ENCODE measurements around the gene GPAT2. TPM values are rescaled to one million over a fixed set of nuclear protein-coding genes. Genes with fewer than 3 reads are reported as not detected.
"Not testable (repeated sequence)": the region's sequence is repeated elsewhere in the genome, so short reads cannot be mapped to it uniquely, and the experiment has no call there.

The GPAT2 gene
- total RNA-seq, 2 donors from 2014 or later: 4.7 to 19.8 TPM

- H3K27ac Mint-ChIP-seq, H3K36me3 Mint-ChIP-seq, ATAC-seq, H3K9me3 Mint-ChIP-seq: not testable (repeated sequence)
- DNase-seq (ENCODE audit: low spot score in 2 of 2): peak in 1 of 2 donors; percentile 25
Measured at GRCh38 chr2:96067098-96067660, 32.5 kb upstream of the GPAT2 start.

GRCh38 chr2:96066511-96066910 lies 31.8 kb upstream of the GPAT2 start:
- H3K36me3 Mint-ChIP-seq, ATAC-seq, H3K9me3 Mint-ChIP-seq, H3K27ac Mint-ChIP-seq: not testable (repeated sequence)
- peak in 1 of 2 donors; percentile 50 for DNase-seq (ENCODE audit: low spot score in 2 of 2)

- H3K27ac Mint-ChIP-seq, H3K9me3 Mint-ChIP-seq, ATAC-seq, H3K36me3 Mint-ChIP-seq: not testable (repeated sequence)
- DNase-seq (ENCODE audit: low spot score in 2 of 2): peak in 1 of 2 donors; percentile 31
Measured at GRCh38 chr2:96065954-96066353, 31.2 kb upstream of the GPAT2 start.

GRCh38 chr2:96065381-96065930 lies 30.7 kb upstream of the GPAT2 start:
- Mint-ChIP-seq H3K36me3 (no peaks in the 10 kb centered on the region), H3K27ac (no peak overlapping the region), H3K9me3 (no peaks in the 10 kb centered on the region)
- DNase-seq (ENCODE audit: low spot score in 2 of 2): peak in 1 of 2 donors; percentile 51
- ATAC-seq: no peak

GRCh38 chr2:96064760-96065159 lies 30.0 kb upstream of the GPAT2 start:
- H3K27ac Mint-ChIP-seq; H3K9me3 Mint-ChIP-seq; H3K36me3 Mint-ChIP-seq; DNase-seq (ENCODE audit: low spot score in 2 of 2); ATAC-seq: not testable (repeated sequence)

GRCh38 chr2:96064047-96064675 lies 29.4 kb upstream of the GPAT2 start:
- ATAC-seq; H3K27ac Mint-ChIP-seq; DNase-seq (ENCODE audit: low spot score in 2 of 2); H3K9me3 Mint-ChIP-seq; H3K36me3 Mint-ChIP-seq: not testable (repeated sequence)

GRCh38 chr2:96063116-96063899 lies 28.6 kb upstream of the GPAT2 start:
- not testable (repeated sequence) for H3K27ac Mint-ChIP-seq, H3K36me3 Mint-ChIP-seq, H3K9me3 Mint-ChIP-seq
- DNase-seq (ENCODE audit: low spot score in 2 of 2) (peak in 1 of 2 donors; percentile 59), ATAC-seq (peak; percentile 90 to 95)

- ATAC-seq, H3K36me3 Mint-ChIP-seq, H3K27ac Mint-ChIP-seq, H3K9me3 Mint-ChIP-seq: not testable (repeated sequence)
- DNase-seq (ENCODE audit: low spot score in 2 of 2): peak in 1 of 2 donors; percentile 39
Measured at GRCh38 chr2:96062483-96062882, 27.8 kb upstream of the GPAT2 start.

- not testable (repeated sequence) for H3K36me3 Mint-ChIP-seq, H3K27ac Mint-ChIP-seq, H3K9me3 Mint-ChIP-seq, ATAC-seq
- DNase-seq (ENCODE audit: low spot score in 2 of 2): peak in 1 of 2 donors; percentile 35
Measured at GRCh38 chr2:96061901-96062300, 27.2 kb upstream of the GPAT2 start.

GRCh38 chr2:96061197-96061817 lies 26.6 kb upstream of the GPAT2 start:
- H3K36me3 Mint-ChIP-seq, H3K27ac Mint-ChIP-seq, ATAC-seq, H3K9me3 Mint-ChIP-seq: not testable (repeated sequence)
- DNase-seq (ENCODE audit: low spot score in 2 of 2): peak in 1 of 2 donors; percentile 50

- H3K27ac Mint-ChIP-seq, ATAC-seq, H3K9me3 Mint-ChIP-seq, H3K36me3 Mint-ChIP-seq: not testable (repeated sequence)
- peak in 1 of 2 donors; percentile 52 for DNase-seq (ENCODE audit: low spot score in 2 of 2)
Measured at GRCh38 chr2:96060325-96060724, 25.6 kb upstream of the GPAT2 start.

- H3K36me3 Mint-ChIP-seq, H3K27ac Mint-ChIP-seq, H3K9me3 Mint-ChIP-seq, ATAC-seq: not testable (repeated sequence)
- DNase-seq (ENCODE audit: low spot score in 2 of 2): peak in 1 of 2 donors; percentile 9
Measured at GRCh38 chr2:96059443-96059842, 24.7 kb upstream of the GPAT2 start.

- ATAC-seq; DNase-seq (ENCODE audit: low spot score in 2 of 2); H3K27ac Mint-ChIP-seq; H3K36me3 Mint-ChIP-seq; H3K9me3 Mint-ChIP-seq: not testable (repeated sequence)
Measured at GRCh38 chr2:96055830-96056229, 21.1 kb upstream of the GPAT2 start.

GRCh38 chr2:96054537-96054936 lies 19.8 kb upstream of the GPAT2 start:
- DNase-seq (ENCODE audit: low spot score in 2 of 2): peak in 1 of 2 donors; percentile 18
- peak overlapping the region in 1 of 2 donors; percentile 53 for H3K27ac Mint-ChIP-seq
- not testable (repeated sequence) for H3K9me3 Mint-ChIP-seq, ATAC-seq, H3K36me3 Mint-ChIP-seq

- H3K9me3 Mint-ChIP-seq; DNase-seq (ENCODE audit: low spot score in 2 of 2); ATAC-seq; H3K27ac Mint-ChIP-seq; H3K36me3 Mint-ChIP-seq: not testable (repeated sequence)
Measured at GRCh38 chr2:96053385-96053784, 18.7 kb upstream of the GPAT2 start.

- peak in 1 of 2 donors; percentile 41 for ATAC-seq
- H3K9me3 Mint-ChIP-seq; DNase-seq (ENCODE audit: low spot score in 2 of 2); H3K36me3 Mint-ChIP-seq; H3K27ac Mint-ChIP-seq: not testable (repeated sequence)
Measured at GRCh38 chr2:96052632-96053031, 17.9 kb upstream of the GPAT2 start.

- H3K9me3 Mint-ChIP-seq; H3K27ac Mint-ChIP-seq; ATAC-seq; DNase-seq (ENCODE audit: low spot score in 2 of 2); H3K36me3 Mint-ChIP-seq: not testable (repeated sequence)
Measured at GRCh38 chr2:96049917-96050262, 15.2 kb upstream of the GPAT2 start.

Data from activated naive CD4-positive, alpha-beta T cell treated with anti-CD3 and anti-CD28 coated beads, Interleukin-2, amount 50 U/mL, for 72 hours (primary cell).